Pancreas (tissue), 10 donors: ENCODE measurements around the gene CRYL1. TPM values are rescaled to one million over a fixed set of nuclear protein-coding genes. Genes with fewer than 3 reads are reported as not detected.

Experiments
- ATAC-seq, 4 donors: fragments of 200-7000 bp; cut with Tn5 transposase; one replicate each; pipeline versions ENCODE4 v1.8.0 to v1.9.1; 2020; ENCODE audit warnings: mild to moderate bottlenecking in 4 of 4, moderate library complexity in 4 of 4
- DNase-seq, 6 donors: peaks; one replicate each; pipeline ENCODE4 v3.0.0-alpha.2; 2020
- FAIRE-seq: peaks from 2 replicates; lab custom pipeline; 2012; peaks lifted over from hg19 to GRCh38; lab: Jason Lieb, UNC
- H3K27ac ChIP-seq, 4 donors: fragments of 200-600 bp; sonication (generic); 1 replicate in 3 of 4; 2 replicates in 1 of 4; pipeline versions ENCODE4 v1.5.0 to v1.8.0; 2020
- H3K27me3 ChIP-seq, 4 donors: fragments of 200-600 bp; one replicate each; pipeline ENCODE4 v1.8.0; 2021
- H3K36me3 ChIP-seq, 3 donors: fragments of 200-600 bp; sonication (generic) in 1 of 3; one replicate each; pipeline versions ENCODE4 v1.5.0 to v1.8.0; 2020 to 2021
- H3K4me1 ChIP-seq, 3 donors: fragments of 200-600 bp; one replicate each; pipeline ENCODE4 v1.8.0; 2021
- H3K4me3 ChIP-seq, 4 donors: fragments of 200-600 bp; sonication (generic) in 2 of 4; one replicate each; pipeline versions ENCODE4 v1.5.0 to v1.8.0; 2020 to 2021
- H3K9me3 ChIP-seq, 4 donors: fragments of 200-600 bp; one replicate each; pipeline ENCODE4 v1.8.0; 2021
- CTCF ChIP-seq, 4 donors: fragments of 200-600 bp; sonication (generic) in 3 of 4; IDR thresholded peaks; one replicate each; pipeline versions ENCODE4 v1.5.0 to v1.8.0; 2021; ENCODE audit warnings: antibody characterized with exemption in 4 of 4
- WGBS, 2 donors: extraction: QIAGEN DNeasy Blood & Tissue Kit; methylation state at CpG; one replicate each; pipeline ENCODE4 v1.1.7; 2013; 5-methylcytosine and 5-hydroxymethylcytosine counted together
- intact Hi-C, 3 donors: fragments of 100-400 bp; cut with DNase I; formaldehyde crosslinking; loops; one replicate each; pipeline versions ENCODE4 v1.11.1 to v1.14.2; 2022
- polyA plus RNA-seq, 2 donors: library from polyadenylated mRNA; stranded (reverse); fragments of 200-250 nt; gene quantifications; one replicate each; pipeline ENCODE4 v1.2.3, GENCODE V29; 2013
- total RNA-seq, 6 donors: library from RNA; stranded (reverse); fragmentation: NEBNext Ultra II Directional in 4 of 6; extraction: Animal tissue kit (Norgen Biotek cat#: 25700) in 4 of 6; gene quantifications; one replicate each; pipeline versions ENCODE4 v1.2.1 to v1.2.4, GENCODE V29; 2021 to 2023
- donor health status: healthy with polysubstance abuse.
- donor health status: DM: no; HTN: no; CAD: no; lungs with moderate emphysema.
- donor health status: DM: no; HTN: no; CAD: no.
- donor health status: control.
- donor health status: control.
- donor health status: Bipolar disorder and iron deficiency.
- donor health status: DM: yes; HTN: yes; CAD: no.
- donor health status: DM: no; HTN: no; CAD: no.
- donor health status: DM: no; HTN: no; CAD: no.
- donor health status: DM: yes; HTN: yes; CAD: no.

Gene CRYL1
- total and polyA plus RNA-seq, 8 donors, result 12.8 to 31.7 (median 19.3) TPM

- no peak overlapping the region for H3K4me3 ChIP-seq
- H3K36me3 ChIP-seq, result no peaks in the 10 kb centered on the region
- no peaks in the 10 kb centered on the region for H3K27me3 ChIP-seq
- no peak for DNase-seq
- 94 to 96% methylated on average over 11 of the region's 11 CpGs for WGBS, 2 donors
- no peak for FAIRE-seq
- ATAC-seq, result no peak
- no peaks in the 10 kb centered on the region for H3K9me3 ChIP-seq
- intact Hi-C loops, result no loop called here
- no peak for TF ChIP-seq CTCF (IDR thresholded peaks at IDR 0.05)
- no peak overlapping the region for H3K27ac ChIP-seq
- H3K4me1 ChIP-seq, result peaks cover 0 to 4% (median 4%) of the 10 kb centered on the region in 3 donors
Observed at GRCh38 chr13:20565115-20565736, 39.6 kb upstream of the CRYL1 start.

- H3K27me3 ChIP-seq, result no peaks in the 10 kb centered on the region
- intact Hi-C loops, result no loop called here
- no peaks in the 10 kb centered on the region for H3K36me3 ChIP-seq
- DNase-seq (no peak), FAIRE-seq (no peak), ATAC-seq (no peak)
- H3K4me3 ChIP-seq, result no peak overlapping the region
- no peaks in the 10 kb centered on the region for H3K9me3 ChIP-seq
- WGBS, 2 donors, result 45 to 53% methylated on average over 5 of the region's 5 CpGs
- no peak for TF ChIP-seq CTCF (IDR thresholded peaks at IDR 0.05)
- no peaks in the 10 kb centered on the region for H3K4me1 ChIP-seq
- no peak overlapping the region for H3K27ac ChIP-seq
Observed at GRCh38 chr13:20561741-20562140, 36.1 kb upstream of the CRYL1 start.

- ATAC-seq, result peak in 1 of 4 donors; percentile 12
- DNase-seq, result no peak
- H3K27ac ChIP-seq, result no peak overlapping the region
- no peak overlapping the region for H3K4me3 ChIP-seq
- no peak for FAIRE-seq
- H3K27me3 ChIP-seq, result no peaks in the 10 kb centered on the region
- WGBS, 2 donors, result 68% methylated on average over 6 of the region's 6 CpGs
- no peaks in the 10 kb centered on the region for H3K9me3 ChIP-seq
- no peak for TF ChIP-seq CTCF (IDR thresholded peaks at IDR 0.05)
- no peaks in the 10 kb centered on the region for H3K36me3 ChIP-seq
- H3K4me1 ChIP-seq, result no peaks in the 10 kb centered on the region
- intact Hi-C loops, result no loop called here
Observed at GRCh38 chr13:20559659-20560356, 34.2 kb upstream of the CRYL1 start.

DNA sequence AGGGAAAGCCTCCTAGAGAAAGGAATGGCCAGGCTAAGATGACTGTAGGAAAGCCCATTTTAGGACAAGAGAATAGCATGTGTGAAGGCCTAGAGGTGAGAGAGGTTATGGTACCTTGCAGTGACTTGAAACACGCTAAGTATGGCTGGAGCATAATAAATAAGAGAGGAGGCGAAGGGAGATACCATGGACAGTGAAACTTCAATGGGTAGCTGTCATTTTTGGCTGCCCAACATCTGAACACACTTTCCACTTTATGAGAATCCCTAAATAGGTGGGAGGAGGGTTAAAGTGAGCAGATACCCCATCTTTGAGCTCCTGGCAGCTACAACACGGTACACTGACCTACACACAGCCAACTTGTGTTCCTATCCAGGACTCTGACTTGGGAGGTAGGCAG, 33.3 kb upstream of the CRYL1 start:
- Histone ChIP-seq H3K4me1 (no peaks in the 10 kb centered on the region), H3K9me3 (no peaks in the 10 kb centered on the region), H3K27ac (no peak overlapping the region), H3K36me3 (no peaks in the 10 kb centered on the region), H3K4me3 (no peak overlapping the region), H3K27me3 (no peaks in the 10 kb centered on the region)
- 82 to 95% methylated on average over 3 of the region's 3 CpGs for WGBS, 2 donors
- TF ChIP-seq CTCF (IDR thresholded peaks at IDR 0.05), result no peak
- FAIRE-seq (no peak), DNase-seq (no peak), ATAC-seq (no peak)
- intact Hi-C loops, result no loop called here

GRCh38 chr13:20553311-20553710, 27.7 kb upstream of the CRYL1 start:
- no peak overlapping the region for H3K4me3 ChIP-seq
- H3K4me1 ChIP-seq, result no peaks in the 10 kb centered on the region
- TF ChIP-seq CTCF (IDR thresholded peaks at IDR 0.05), result no peak
- H3K36me3 ChIP-seq, result no peaks in the 10 kb centered on the region
- no peak for DNase-seq
- no peak for ATAC-seq
- intact Hi-C loops, result no loop called here
- H3K27me3 ChIP-seq, result peaks cover 0 to 4% (median 0%) of the 10 kb centered on the region in 4 donors
- no peak overlapping the region for H3K27ac ChIP-seq
- FAIRE-seq, result no peak
- no peaks in the 10 kb centered on the region for H3K9me3 ChIP-seq
- 69 to 71% methylated on average over 3 of the region's 3 CpGs for WGBS, 2 donors
